Esophagus muscularis mucosa (tissue), 4 donors: Measurements from ENCODE around the gene MEGF6. TPM values are rescaled to one million over a fixed set of nuclear protein-coding genes. Genes with fewer than 3 reads are reported as not detected.

ENCODE experiments used
- DNase-seq: peaks from one replicate; pipeline ENCODE4 v3.0.0-alpha.2; 2017; ENCODE audit errors: extremely low spot score
- H3K27ac ChIP-seq, 4 donors: fragments of 200-600 bp; sonication (generic); replicated peaks in 1 of 4; 1 replicate in 3 of 4; 2 replicates in 1 of 4; pipeline ENCODE4 v1.5.1; 2016 to 2019; ENCODE audit warnings: mild to moderate bottlenecking in 1 of 4
- H3K27me3 ChIP-seq, 4 donors: fragments of 200-600 bp; sonication (generic); one replicate each; pipeline versions ENCODE4 v1.5.1 to v1.6.0; 2016 to 2019
- H3K36me3 ChIP-seq, 4 donors: fragments of 200-600 bp; sonication (generic); one replicate each; pipeline ENCODE4 v1.5.1; 2016 to 2019
- H3K4me1 ChIP-seq, 4 donors: fragments of 200-600 bp; sonication (generic); one replicate each; pipeline ENCODE4 v1.5.1; 2016 to 2019
- H3K4me3 ChIP-seq, 4 donors: fragments of 200-600 bp; sonication (generic); 1 replicate in 2 of 4; 2 replicates in 2 of 4; pipeline ENCODE4 v1.5.1; 2016 to 2019; ENCODE audit warnings: mild to moderate bottlenecking in 4 of 4, moderate library complexity in 1 of 4
- H3K9me3 ChIP-seq, 4 donors: fragments of 200-600 bp; sonication (generic); 1 replicate in 3 of 4; 2 replicates in 1 of 4; pipeline ENCODE4 v1.5.1; 2016 to 2019
- EP300 ChIP-seq: sonication (generic); formaldehyde crosslinking; IDR thresholded peaks from one replicate; pipeline ENCODE4 v1.6.1; 2017; ENCODE audit warnings: antibody characterized with exemption
- POLR2A ChIP-seq: fragments of 450-650 bp; IDR thresholded peaks from one replicate; pipeline ENCODE4 v1.6.1; 2017; ENCODE audit warnings: antibody characterized with exemption, moderate library complexity, mild to moderate bottlenecking, low read depth
- POLR2AphosphoS5 ChIP-seq, 2 donors: sonication (generic); formaldehyde crosslinking; IDR thresholded peaks; one replicate each; pipeline ENCODE4 v1.6.1; 2017; ENCODE audit warnings: antibody characterized with exemption in 2 of 2
- WGBS: methylation state at CpG from one replicate; pipeline ENCODE4 v1.1.5; 2018; 5-methylcytosine and 5-hydroxymethylcytosine counted together
- intact Hi-C: fragments of 100-400 bp; cut with DNase I; formaldehyde crosslinking; loops from one replicate; pipeline ENCODE4 v1.15.1; 2023
- total RNA-seq, 4 donors: library from RNA; depleted of rRNA; stranded (reverse); fragments of >200 nt; gene quantifications; one replicate each; pipeline versions ENCODE4 v1.1.0 to v1.2.1, GENCODE V29; 2016
- TF ChIP-seq, protein P1 (sequence below), 3 experiments: fragments of 200-600 bp in 2 of 3; fragments of 450-650 bp in 1 of 3; sonication (generic) in 2 of 3; IDR thresholded peaks; one replicate each; pipeline ENCODE4 v1.5.1; 2017 to 2019; ENCODE audit warnings: antibody characterized with exemption in 3 of 3, mild to moderate bottlenecking in 2 of 3, moderate library complexity in 1 of 3

MEGF6 gene
- total RNA-seq, 4 donors from 2014 or later: 9.3 to 18.1 (median 12.7) TPM

DNA sequence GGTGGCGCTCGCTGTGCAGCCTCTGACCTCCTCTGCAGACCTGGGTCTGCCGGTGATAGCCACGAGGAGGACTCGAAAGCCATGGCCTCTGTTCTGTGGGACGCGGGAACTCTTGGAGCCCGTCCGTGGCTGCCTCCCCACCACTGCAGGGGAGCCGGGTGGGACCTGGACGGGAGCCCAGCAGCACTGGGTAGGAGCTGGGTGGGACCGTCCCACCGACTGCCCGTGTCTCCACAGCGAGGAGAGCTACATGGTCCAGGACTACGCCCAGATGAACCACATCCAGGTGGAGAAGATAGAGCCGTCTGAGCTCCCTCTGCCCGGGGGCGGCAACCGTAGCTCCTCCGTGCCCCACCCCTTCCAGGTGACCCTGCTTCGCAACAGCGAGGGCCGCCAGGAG, 133.1 kb downstream of the MEGF6 start:
- H3K36me3 ChIP-seq: no peaks in the 10 kb centered on the region
- DNase-seq: no peak
- H3K27me3 ChIP-seq: peaks cover 0 to 42% (median 0%) of the 10 kb centered on the region in 4 donors
- intact Hi-C loops: no loop called here
- no peaks in the 10 kb centered on the region for H3K9me3 ChIP-seq
- no peaks in the 10 kb centered on the region for H3K4me1 ChIP-seq
- WGBS: 78% methylated on average over 19 of the region's 24 CpGs
- TF ChIP-seq POLR2AphosphoS5 (IDR thresholded peaks at IDR 0.05): no peak
- H3K27ac ChIP-seq: no peak overlapping the region
- H3K4me3 ChIP-seq: no peak overlapping the region

DNA sequence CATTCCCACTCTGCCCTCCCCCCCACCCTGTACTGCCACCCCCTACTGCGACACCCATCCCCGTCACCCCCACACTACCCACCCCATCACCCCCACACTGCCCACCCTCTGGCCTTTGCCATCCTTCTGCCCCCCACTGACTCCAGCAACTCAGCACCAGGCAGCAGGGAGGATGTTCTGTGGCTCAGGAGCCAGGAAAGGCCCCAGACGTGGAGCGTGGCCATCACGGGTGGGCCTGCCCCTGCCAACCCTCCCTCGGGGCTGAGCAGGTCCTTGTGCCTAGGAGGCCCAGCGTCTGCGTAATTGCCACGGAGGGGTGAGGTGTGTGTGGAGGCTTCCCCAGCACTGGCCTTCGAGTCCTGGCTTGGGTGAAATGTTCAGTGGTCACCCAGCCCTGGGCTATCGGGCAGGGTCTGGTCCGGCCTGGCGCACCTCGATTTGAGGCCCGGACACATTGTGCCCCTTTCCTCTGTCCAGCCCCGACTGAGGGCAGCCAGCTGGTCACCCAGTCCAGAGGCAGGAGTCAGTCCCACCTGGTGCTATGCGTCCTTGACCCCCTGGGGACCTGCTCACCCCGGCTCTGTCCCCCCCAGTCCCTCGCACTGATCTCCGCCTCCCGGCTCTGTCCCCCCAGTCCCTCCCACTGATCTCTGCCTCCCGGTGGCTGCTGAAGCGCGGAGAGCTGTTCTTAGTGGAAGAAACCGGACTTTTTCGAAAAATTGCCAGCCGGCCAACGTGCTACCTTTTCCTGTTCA, 133.9 kb downstream of the MEGF6 start:
- no peak overlapping the region for H3K27ac ChIP-seq

DNA sequence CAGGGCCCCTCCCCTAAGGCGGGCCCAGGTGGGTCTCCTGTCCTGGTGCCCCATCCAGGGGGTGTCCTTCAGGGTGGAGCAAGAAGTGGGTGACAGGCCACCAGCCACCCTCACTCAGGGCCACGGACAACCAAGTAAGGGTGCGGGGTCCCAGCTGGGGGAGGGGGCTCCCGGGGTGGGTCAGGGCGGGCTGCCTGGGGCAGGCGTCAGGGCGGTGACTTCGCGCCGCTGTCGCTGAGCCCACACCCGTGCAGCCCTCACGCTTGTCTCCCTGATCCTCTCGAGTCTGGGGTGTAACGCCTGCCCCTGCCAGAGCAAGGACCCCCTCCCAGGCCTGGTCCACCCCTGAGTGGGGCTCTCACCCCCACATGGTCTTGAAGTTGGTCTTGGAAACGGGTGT, 134.6 kb downstream of the MEGF6 start:
- peaks cover 0 to 6% (median under 1%) of the 10 kb centered on the region in 4 donors for H3K4me1 ChIP-seq
- DNase-seq: no peak
- H3K4me3 ChIP-seq: no peak overlapping the region
- intact Hi-C loops: no loop called here
- no peaks in the 10 kb centered on the region for H3K36me3 ChIP-seq
- 82% methylated on average over 10 of the region's 16 CpGs for WGBS
- H3K9me3 ChIP-seq: no peaks in the 10 kb centered on the region
- H3K27ac ChIP-seq: no peak overlapping the region
- TF ChIP-seq, protein P1, sequence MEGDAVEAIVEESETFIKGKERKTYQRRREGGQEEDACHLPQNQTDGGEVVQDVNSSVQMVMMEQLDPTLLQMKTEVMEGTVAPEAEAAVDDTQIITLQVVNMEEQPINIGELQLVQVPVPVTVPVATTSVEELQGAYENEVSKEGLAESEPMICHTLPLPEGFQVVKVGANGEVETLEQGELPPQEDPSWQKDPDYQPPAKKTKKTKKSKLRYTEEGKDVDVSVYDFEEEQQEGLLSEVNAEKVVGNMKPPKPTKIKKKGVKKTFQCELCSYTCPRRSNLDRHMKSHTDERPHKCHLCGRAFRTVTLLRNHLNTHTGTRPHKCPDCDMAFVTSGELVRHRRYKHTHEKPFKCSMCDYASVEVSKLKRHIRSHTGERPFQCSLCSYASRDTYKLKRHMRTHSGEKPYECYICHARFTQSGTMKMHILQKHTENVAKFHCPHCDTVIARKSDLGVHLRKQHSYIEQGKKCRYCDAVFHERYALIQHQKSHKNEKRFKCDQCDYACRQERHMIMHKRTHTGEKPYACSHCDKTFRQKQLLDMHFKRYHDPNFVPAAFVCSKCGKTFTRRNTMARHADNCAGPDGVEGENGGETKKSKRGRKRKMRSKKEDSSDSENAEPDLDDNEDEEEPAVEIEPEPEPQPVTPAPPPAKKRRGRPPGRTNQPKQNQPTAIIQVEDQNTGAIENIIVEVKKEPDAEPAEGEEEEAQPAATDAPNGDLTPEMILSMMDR (IDR thresholded peaks at IDR 0.05): no peak
- TF ChIP-seq POLR2AphosphoS5 (IDR thresholded peaks at IDR 0.05) (no peak), EP300 (no peak), POLR2A (no peak)
- H3K27me3 ChIP-seq: peaks cover 0 to 35% (median 0%) of the 10 kb centered on the region in 4 donors

More for the DNA sequence above, 133.9 kb downstream of the MEGF6 start:
- no peak for DNase-seq
- intact Hi-C loops: no loop called here
- no peaks in the 10 kb centered on the region for H3K4me1 ChIP-seq
- no peaks in the 10 kb centered on the region for H3K36me3 ChIP-seq
- H3K27me3 ChIP-seq: peaks cover 0 to 40% (median 0%) of the 10 kb centered on the region in 4 donors
- TF ChIP-seq EP300 (no peak), POLR2A (no peak), POLR2AphosphoS5 (IDR thresholded peaks at IDR 0.05) (no peak)
- TF ChIP-seq, protein P1 (IDR thresholded peaks at IDR 0.05): no peak
- 75% methylated on average over 23 of the region's 28 CpGs for WGBS
- H3K4me3 ChIP-seq: no peak overlapping the region
- H3K9me3 ChIP-seq: no peaks in the 10 kb centered on the region

DNA sequence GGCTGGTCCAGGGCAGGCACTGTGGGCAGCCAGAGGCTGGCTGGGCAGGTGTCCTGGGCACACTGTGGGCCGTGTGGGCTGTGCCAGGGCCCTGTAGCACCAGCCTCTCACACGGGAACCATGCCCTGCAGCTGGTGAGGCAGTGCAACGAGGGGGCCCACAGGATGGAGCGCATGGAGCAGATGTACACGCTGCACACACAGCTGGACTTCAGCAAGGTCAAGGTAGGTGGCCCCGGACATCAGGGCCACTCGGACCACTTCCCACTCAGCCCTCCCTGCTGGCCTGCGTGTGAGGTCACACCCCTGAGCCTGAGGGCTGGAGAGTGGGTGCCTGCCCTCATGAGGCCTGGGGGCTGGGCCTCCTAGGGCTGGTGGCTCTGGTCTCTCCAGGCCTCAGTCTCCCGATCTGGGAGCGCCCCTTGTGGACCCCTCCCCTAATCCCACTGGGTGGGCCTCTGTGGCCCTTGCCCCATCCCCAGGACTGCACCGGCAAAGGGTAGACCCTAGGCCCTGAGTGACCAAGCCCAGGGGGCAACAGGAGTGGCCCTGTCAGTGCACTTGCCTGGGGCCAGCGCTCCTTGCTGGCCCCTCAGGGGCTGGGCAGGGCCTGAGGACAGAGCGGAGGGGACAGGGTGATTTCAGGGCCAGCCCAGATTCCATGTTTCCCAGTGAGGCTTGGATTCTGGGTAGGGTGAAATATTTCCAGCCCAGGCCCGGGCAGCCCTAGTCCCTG, 135.3 kb downstream of the MEGF6 start:
- no peaks in the 10 kb centered on the region for H3K9me3 ChIP-seq
- intact Hi-C loops: no loop called here
- no peak overlapping the region for H3K27ac ChIP-seq
- no peak for DNase-seq
- H3K4me3 ChIP-seq: no peak overlapping the region
- 100% methylated on average over 1 of the region's 14 CpGs for WGBS
- peaks cover 0 to 42% (median 0%) of the 10 kb centered on the region in 4 donors for H3K27me3 ChIP-seq
- no peaks in the 10 kb centered on the region for H3K36me3 ChIP-seq
- H3K4me1 ChIP-seq: peaks cover 6 to 13% (median 7%) of the 10 kb centered on the region in 4 donors
- no peak for TF ChIP-seq EP300

DNA sequence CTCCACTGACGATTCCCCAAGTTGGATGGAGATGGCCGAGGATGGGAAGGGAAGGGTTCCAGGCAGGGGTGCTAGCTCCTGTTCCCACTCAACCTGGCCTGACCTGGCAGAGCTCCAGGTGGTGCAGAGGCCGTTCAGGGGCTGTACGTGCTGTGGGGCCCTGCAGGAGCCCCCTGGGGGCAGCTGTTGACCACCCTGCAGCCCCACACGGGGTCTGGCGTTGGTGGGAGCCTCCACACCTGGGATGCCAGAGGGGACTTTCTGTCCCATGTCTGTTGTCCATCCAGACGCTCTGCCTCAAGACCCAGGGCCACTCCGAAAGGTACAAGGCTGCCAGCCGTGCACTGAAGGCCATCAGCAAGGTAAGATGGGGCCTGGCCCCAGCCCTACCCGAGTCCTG, 136.9 kb downstream of the MEGF6 start:
- Histone ChIP-seq H3K27me3 (peaks cover 0 to 55% (median 0%) of the 10 kb centered on the region in 4 donors), H3K36me3 (no peaks in the 10 kb centered on the region), H3K27ac (no peak overlapping the region), H3K9me3 (no peaks in the 10 kb centered on the region), H3K4me3 (no peak overlapping the region), H3K4me1 (peaks cover 6 to 13% (median 7%) of the 10 kb centered on the region in 4 donors)
- TF ChIP-seq, protein P1 (IDR thresholded peaks at IDR 0.05): no peak
- no peak for TF ChIP-seq EP300
- TF ChIP-seq POLR2A: no peak
- no peak for TF ChIP-seq POLR2AphosphoS5 (IDR thresholded peaks at IDR 0.05)
- WGBS: 71% methylated on average over 8 of the region's 10 CpGs
- DNase-seq: no peak
- intact Hi-C loops: no loop called here
